Measurements from ENCODE around the gene STX8. TPM values are rescaled to one million over a fixed set of nuclear protein-coding genes. Genes with fewer than 3 reads are reported as not detected.
"Not testable (repeated sequence)": the region's sequence is repeated elsewhere in the genome, so short reads cannot be mapped to it uniquely, and the experiment has no call there.

The STX8 gene
- total RNA-seq, 4 donors from 2014 or later = 58.6 to 86.9 (median 66.3) TPM

GRCh38 chr17:9568957-9569588 lies 6.5 kb downstream of the STX8 start:
- ATAC-seq (ENCODE audit: low FRiP score) = no peak
- no peak for DNase-seq (ENCODE audit: low spot score)
- TF ChIP-seq, protein P1, sequence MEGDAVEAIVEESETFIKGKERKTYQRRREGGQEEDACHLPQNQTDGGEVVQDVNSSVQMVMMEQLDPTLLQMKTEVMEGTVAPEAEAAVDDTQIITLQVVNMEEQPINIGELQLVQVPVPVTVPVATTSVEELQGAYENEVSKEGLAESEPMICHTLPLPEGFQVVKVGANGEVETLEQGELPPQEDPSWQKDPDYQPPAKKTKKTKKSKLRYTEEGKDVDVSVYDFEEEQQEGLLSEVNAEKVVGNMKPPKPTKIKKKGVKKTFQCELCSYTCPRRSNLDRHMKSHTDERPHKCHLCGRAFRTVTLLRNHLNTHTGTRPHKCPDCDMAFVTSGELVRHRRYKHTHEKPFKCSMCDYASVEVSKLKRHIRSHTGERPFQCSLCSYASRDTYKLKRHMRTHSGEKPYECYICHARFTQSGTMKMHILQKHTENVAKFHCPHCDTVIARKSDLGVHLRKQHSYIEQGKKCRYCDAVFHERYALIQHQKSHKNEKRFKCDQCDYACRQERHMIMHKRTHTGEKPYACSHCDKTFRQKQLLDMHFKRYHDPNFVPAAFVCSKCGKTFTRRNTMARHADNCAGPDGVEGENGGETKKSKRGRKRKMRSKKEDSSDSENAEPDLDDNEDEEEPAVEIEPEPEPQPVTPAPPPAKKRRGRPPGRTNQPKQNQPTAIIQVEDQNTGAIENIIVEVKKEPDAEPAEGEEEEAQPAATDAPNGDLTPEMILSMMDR (IDR thresholded peaks at IDR 0.05) = no peak

GRCh38 chr17:9568004-9568403 lies 7.6 kb downstream of the STX8 start:
- no peak for ATAC-seq (ENCODE audit: low FRiP score)
- TF ChIP-seq, protein P1 (IDR thresholded peaks at IDR 0.05) = no peak
- DNase-seq (ENCODE audit: low spot score) = no peak

GRCh38 chr17:9566739-9567138 lies 8.9 kb downstream of the STX8 start:
- ATAC-seq (ENCODE audit: low FRiP score); DNase-seq (ENCODE audit: low spot score): not testable (repeated sequence)

- no peak for ATAC-seq (ENCODE audit: low FRiP score)
- DNase-seq (ENCODE audit: low spot score) = no peak
- TF ChIP-seq, protein P1 (IDR thresholded peaks at IDR 0.05) = no peak
These were observed 9.6 kb downstream of the STX8 start for GRCh38 chr17:9566067-9566466.

DNA sequence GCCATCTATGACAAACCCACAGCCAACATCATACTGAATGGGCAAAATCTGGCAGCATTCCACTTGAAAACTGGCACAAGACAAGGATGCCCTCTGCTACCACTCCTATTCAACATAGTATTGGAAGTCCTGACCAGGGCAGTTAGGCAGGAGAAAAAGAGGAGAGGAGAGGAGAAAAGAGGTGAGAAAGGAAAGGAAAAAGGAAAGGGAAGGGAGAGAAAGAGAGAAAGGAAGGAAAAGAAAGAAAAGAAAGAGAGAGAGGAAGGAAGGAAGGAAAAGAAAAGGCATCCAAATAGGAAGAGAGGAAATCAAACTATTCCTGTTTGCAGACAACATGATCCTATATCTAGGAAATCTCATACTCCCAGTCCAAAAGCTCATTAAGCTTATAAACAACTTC lies 11.5 kb downstream of the STX8 start:
- no peak for ATAC-seq (ENCODE audit: low FRiP score)
- TF ChIP-seq, protein P1 (IDR thresholded peaks at IDR 0.05) = no peak
- no peak for DNase-seq (ENCODE audit: low spot score)

- TF ChIP-seq, protein P1 (IDR thresholded peaks at IDR 0.05) = no peak
- DNase-seq (ENCODE audit: low spot score) = no peak
- ATAC-seq (ENCODE audit: low FRiP score) = no peak
These were observed 17.8 kb downstream of the STX8 start for GRCh38 chr17:9557857-9558256.

DNA sequence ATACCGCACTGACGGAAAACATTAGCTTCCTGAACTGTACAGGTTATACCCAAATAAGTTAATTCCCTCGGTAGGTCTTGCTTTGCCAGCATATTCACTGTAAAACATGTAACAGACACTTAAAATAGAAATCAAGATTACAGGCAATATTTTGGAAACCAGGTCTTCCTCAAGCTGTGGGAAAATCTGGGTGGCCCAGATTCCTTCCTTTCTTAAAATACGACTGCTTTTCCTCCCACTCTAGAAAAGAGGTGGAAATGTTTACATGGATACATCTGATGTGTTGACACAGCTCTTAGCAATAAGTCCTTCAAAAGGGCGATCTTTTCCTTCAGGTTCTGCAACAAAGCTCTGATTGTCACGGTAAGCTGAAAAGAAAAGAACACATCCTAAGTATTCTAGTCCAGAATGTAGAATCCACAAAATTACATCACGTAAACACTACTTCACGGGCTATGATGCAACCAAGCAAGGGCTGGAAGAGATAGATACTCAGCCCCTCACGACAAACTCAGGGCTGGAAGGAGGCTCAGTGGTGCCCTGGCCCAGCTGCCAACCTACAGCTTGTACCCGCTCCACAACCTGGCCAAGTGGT lies 18.4 kb downstream of the STX8 start:
- DNase-seq (ENCODE audit: low spot score) (no peak), ATAC-seq (ENCODE audit: low FRiP score) (no peak)
- TF ChIP-seq, protein P1 (IDR thresholded peaks at IDR 0.05) = no peak

DNA sequence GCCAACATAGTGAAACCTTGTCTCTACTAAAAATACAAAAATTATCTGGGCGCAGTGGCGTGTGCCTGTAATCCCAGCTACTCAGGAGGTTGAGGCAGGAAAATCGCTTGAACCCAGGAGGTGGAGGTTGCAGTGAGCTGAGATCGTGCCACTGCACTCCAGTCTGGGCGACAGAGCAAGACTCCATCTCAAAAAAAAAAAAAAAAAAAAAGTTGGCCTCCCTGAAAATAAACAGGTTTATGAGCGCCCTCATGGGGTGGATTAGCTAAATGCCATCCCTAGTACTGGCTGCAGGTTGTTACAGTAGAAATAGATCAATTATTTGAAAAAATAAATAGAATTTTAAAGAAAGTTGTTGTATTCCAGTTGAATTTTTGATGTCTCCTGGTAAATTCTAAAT lies 20.9 kb downstream of the STX8 start:
- not testable (repeated sequence) for DNase-seq (ENCODE audit: low spot score); ATAC-seq (ENCODE audit: low FRiP score)

All from omental fat pad (tissue), 4 donors.